B cell (primary cell): ENCODE data around the gene FMN2. TPM values are rescaled to one million over a fixed set of nuclear protein-coding genes. Genes with fewer than 3 reads are reported as not detected.

Experiments
- ATAC-seq: fragments of 200-7000 bp; cut with Tn5 transposase; one replicate; pipeline ENCODE4 v1.10.0; 2021; ENCODE audit warnings: low read depth, mild to moderate bottlenecking, moderate number of reproducible peaks, moderate library complexity
- CTCF ChIA-PET: fragments of 350-600 bp; sonication (Branson Sonifier 250); formaldehyde crosslinking; loops from one replicate; lab custom pipeline; 2021; ENCODE audit warnings: antibody characterized with exemption, inconsistent platforms; lab: Charles Lee
- POLR2A ChIA-PET: fragments of 350-600 bp; sonication (Branson Sonifier 250); formaldehyde crosslinking; loops from one replicate; lab custom pipeline; 2021; ENCODE audit warnings: antibody characterized with exemption; lab: Charles Lee
- DNase-seq: peaks from one replicate; pipeline ENCODE4 v3.0.0; 2013
- H2AFZ ChIP-seq: 2 replicates; pipeline ENCODE4 v1.6.1; 2012; ENCODE audit warnings: mild to moderate bottlenecking, low read depth, low read length; ENCODE audit not compliant: insufficient read depth, poor library complexity, severe bottlenecking
- H3K27ac ChIP-seq, 2 donors: 1 replicate in 1 of 2; 2 replicates in 1 of 2; pipeline ENCODE4 v1.5.1; 2012 to 2013; ENCODE audit warnings: low read length in 2 of 2, mild to moderate bottlenecking in 2 of 2, moderate library complexity in 1 of 2
- H3K27me3 ChIP-seq, 4 experiments: fragments of 200-600 bp in 1 of 4; sonication (generic) in 1 of 4; replicated peaks in 1 of 4; 1 replicate in 2 of 4; 2 replicates in 2 of 4; pipeline versions ENCODE4 v1.6.1 to v1.7.0; 2013 to 2016; ENCODE audit warnings: low read length in 3 of 4, mild to moderate bottlenecking in 2 of 4, mixed read lengths in 1 of 4, moderate library complexity in 1 of 4; ENCODE audit not compliant: insufficient read depth in 4 of 4, control insufficient read depth in 3 of 4; ENCODE audit errors: control extremely low read depth in 1 of 4
- H3K36me3 ChIP-seq, 2 experiments: replicated peaks in 1 of 2; 1 replicate in 1 of 2; 2 replicates in 1 of 2; pipeline versions ENCODE4 v1.6.1 to v1.7.1; 2013; ENCODE audit warnings: low read length in 1 of 2; ENCODE audit not compliant: insufficient read depth in 2 of 2, control insufficient read depth in 1 of 2; ENCODE audit errors: control extremely low read depth in 1 of 2, extremely low read depth in 1 of 2
- H3K4me1 ChIP-seq, 2 donors: fragments of 200-600 bp in 1 of 2; sonication (generic) in 1 of 2; 1 replicate in 1 of 2; 2 replicates in 1 of 2; pipeline versions ENCODE4 v1.5.1 to v1.6.1; 2013 to 2017; ENCODE audit warnings: low read length in 2 of 2; ENCODE audit not compliant: control insufficient read depth in 2 of 2, insufficient read depth in 2 of 2
- H3K4me2 ChIP-seq: replicated peaks from 2 replicates; pipeline ENCODE3; 2012; ENCODE audit warnings: mild to moderate bottlenecking, low read depth, low read length; ENCODE audit not compliant: poor library complexity, severe bottlenecking
- H3K4me3 ChIP-seq, 5 experiments: fragments of 200-600 bp in 1 of 5; sonication (generic) in 1 of 5; 1 replicate in 3 of 5; 2 replicates in 2 of 5; pipeline versions ENCODE4 v1.5.1 to v1.7.0; 2011 to 2016; ENCODE audit warnings: low read length in 4 of 5, mild to moderate bottlenecking in 4 of 5, low read depth in 2 of 5, control low read depth in 1 of 5, moderate library complexity in 1 of 5; ENCODE audit not compliant: insufficient read depth in 1 of 5; ENCODE audit errors: control extremely low read depth in 1 of 5, extremely low read depth in 1 of 5
- H3K79me2 ChIP-seq: fragments of 200-600 bp; sonication (generic); one replicate; pipeline ENCODE4 v1.6.0; 2016; ENCODE audit warnings: low read length; ENCODE audit not compliant: control insufficient read depth, insufficient read depth
- H3K9ac ChIP-seq: fragments of 200-600 bp; sonication (generic); 2 replicates; pipeline ENCODE4 v1.6.1; 2017; ENCODE audit warnings: mild to moderate bottlenecking, low read length, moderate library complexity
- H3K9me3 ChIP-seq, 3 donors: one replicate each; pipeline versions ENCODE4 v1.6.1 to v1.7.1; 2013; ENCODE audit warnings: low read length in 2 of 3; ENCODE audit not compliant: control insufficient read depth in 2 of 3, insufficient read depth in 1 of 3; ENCODE audit errors: control extremely low read depth in 1 of 3
- H4K20me1 ChIP-seq: 2 replicates; pipeline ENCODE4 v1.6.0; 2012; ENCODE audit warnings: mild to moderate bottlenecking, low read length; ENCODE audit not compliant: insufficient read depth, control insufficient read depth, poor library complexity, severe bottlenecking
- H3K27ac Mint-ChIP-seq: one replicate; pipeline ENCODE4 v1.8.0; 2021; ENCODE audit warnings: mixed read lengths
- H3K27me3 Mint-ChIP-seq: one replicate; pipeline ENCODE4 v1.8.0; 2021; ENCODE audit warnings: mixed read lengths
- H3K4me1 Mint-ChIP-seq: one replicate; pipeline ENCODE4 v1.8.0; 2021; ENCODE audit warnings: mixed read lengths
- H3K4me3 Mint-ChIP-seq: one replicate; pipeline ENCODE4 v1.8.0; 2021; ENCODE audit warnings: mixed read lengths
- H3K9me3 Mint-ChIP-seq: one replicate; pipeline ENCODE4 v1.8.0; 2022; ENCODE audit warnings: mixed read lengths; ENCODE audit not compliant: insufficient read depth
- EZH2 ChIP-seq: IDR thresholded peaks from 2 replicates; pipeline ENCODE4 v1.6.1; 2012; ENCODE audit warnings: borderline replicate concordance, low read depth, mild to moderate bottlenecking, moderate library complexity, low read length; ENCODE audit not compliant: insufficient read depth, poor library complexity, severe bottlenecking
- WGBS: methylation state at CpG from one replicate; pipeline ENCODE4 v1.1.5; 2013; ENCODE audit warnings: missing lambda C conversion rate; ENCODE audit not compliant: insufficient coverage; 5-methylcytosine and 5-hydroxymethylcytosine counted together
- intact Hi-C: fragments of 100-400 bp; cut with micrococcal nuclease; formaldehyde crosslinking; loops from one replicate; pipeline ENCODE4 v1.10.0; 2022
- polyA plus RNA-seq: library from polyadenylated mRNA; depleted of rRNA; stranded (reverse); fragments of >200 nt; gene quantifications from 2 replicates; pipeline ENCODE4 v1.2.3, GENCODE V29; 2012
- total RNA-seq, 2 donors: library from RNA; stranded (reverse); fragments of 120-200 nt in 1 of 2; gene quantifications; 1 replicate in 1 of 2; 2 replicates in 1 of 2; pipeline versions ENCODE4 v1.2.3 to v1.2.4, GENCODE V29; 2013 to 2022
- TF ChIP-seq, protein P1 (sequence below): fragments of 200-600 bp; IDR thresholded peaks from one replicate; pipeline ENCODE4 v1.8.0; 2022; ENCODE audit warnings: antibody characterized with exemption, mild to moderate bottlenecking

FMN2 gene
- total and polyA plus RNA-seq, 2 donors (not counting 1 experiment from before 2014, with no cell fraction given), result not detected

DNA sequence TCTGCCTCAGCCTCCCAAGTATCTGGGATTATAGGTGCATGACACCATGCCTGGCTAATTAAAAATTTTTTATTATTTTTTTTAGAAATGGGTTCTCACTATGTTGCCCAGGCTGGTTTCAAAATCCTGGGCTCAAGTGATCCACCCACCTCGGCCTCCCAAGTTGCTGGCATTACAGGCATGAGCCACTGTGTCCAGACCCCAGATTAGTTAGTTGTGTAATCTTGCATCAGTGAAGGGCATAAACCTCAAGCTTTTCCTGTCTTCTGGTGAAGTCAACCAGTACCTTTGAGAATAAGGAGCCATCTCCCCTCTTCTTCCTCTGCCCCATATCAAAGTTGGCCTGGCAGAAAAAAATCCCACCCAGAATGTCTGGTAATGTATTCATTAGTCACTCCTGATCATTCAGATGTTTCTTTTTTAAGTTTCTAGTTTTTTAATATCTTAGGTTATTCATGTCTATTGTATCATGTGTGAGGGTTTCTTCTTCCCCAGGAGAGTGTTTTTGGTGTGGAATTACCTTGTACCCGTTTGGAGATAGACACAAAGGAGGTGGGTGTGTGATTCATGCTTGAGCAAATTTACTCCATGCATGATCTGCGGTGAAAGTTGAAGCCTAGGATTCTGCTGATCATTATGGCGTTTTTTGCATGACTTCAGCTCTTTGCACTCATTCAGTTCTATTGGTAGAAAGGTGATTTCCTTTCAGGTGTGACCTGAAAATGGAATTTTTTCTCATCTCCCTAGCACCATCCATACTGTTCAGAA, 144.0 kb downstream of the FMN2 start:
- intact Hi-C loops, result no loop called here
- no peaks in the 10 kb centered on the region for H3K4me1 Mint-ChIP-seq
- CTCF ChIA-PET, result no interaction called here

DNA sequence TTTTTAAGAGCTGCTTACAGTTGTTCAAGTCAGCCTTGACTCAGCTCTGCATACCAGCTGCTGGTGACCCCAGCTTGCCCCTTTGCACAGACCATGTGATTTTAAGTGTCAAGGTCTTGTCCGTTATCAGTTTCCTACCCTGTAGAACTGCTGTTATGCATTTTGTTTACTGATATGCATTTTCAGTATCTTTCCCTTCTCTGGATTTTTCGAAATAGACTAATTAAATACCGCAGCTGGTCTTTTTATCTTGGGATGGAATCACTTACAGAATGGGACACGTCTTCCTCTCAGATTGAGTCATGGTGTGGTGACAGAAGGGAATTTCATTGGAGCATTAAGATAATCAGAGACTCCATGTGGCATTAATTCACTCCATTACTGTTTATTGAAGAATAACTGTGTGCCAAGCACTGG, 145.6 kb downstream of the FMN2 start:
- ChIA-PET CTCF (no interaction called here), POLR2A (no interaction called here)
- Histone ChIP-seq H3K9me3 (no peaks in the 10 kb centered on the region), H4K20me1 (no peaks in the 10 kb centered on the region), H3K36me3 (no peaks in the 10 kb centered on the region), H3K27ac (no peak overlapping the region), H3K9ac (no peak overlapping the region), H3K4me1 (no peaks in the 10 kb centered on the region), H3K79me2 (no peaks in the 10 kb centered on the region), H3K27me3 (no peaks in the 10 kb centered on the region), H3K4me2 (no peak overlapping the region), H3K4me3 (no peak overlapping the region), H2AFZ (no peak overlapping the region)
- intact Hi-C loops, result no loop called here
- no peak overlapping the region for H3K27ac Mint-ChIP-seq
- TF ChIP-seq EZH2, result no peak
- TF ChIP-seq, protein P1, sequence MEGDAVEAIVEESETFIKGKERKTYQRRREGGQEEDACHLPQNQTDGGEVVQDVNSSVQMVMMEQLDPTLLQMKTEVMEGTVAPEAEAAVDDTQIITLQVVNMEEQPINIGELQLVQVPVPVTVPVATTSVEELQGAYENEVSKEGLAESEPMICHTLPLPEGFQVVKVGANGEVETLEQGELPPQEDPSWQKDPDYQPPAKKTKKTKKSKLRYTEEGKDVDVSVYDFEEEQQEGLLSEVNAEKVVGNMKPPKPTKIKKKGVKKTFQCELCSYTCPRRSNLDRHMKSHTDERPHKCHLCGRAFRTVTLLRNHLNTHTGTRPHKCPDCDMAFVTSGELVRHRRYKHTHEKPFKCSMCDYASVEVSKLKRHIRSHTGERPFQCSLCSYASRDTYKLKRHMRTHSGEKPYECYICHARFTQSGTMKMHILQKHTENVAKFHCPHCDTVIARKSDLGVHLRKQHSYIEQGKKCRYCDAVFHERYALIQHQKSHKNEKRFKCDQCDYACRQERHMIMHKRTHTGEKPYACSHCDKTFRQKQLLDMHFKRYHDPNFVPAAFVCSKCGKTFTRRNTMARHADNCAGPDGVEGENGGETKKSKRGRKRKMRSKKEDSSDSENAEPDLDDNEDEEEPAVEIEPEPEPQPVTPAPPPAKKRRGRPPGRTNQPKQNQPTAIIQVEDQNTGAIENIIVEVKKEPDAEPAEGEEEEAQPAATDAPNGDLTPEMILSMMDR, result no peak
- H3K27me3 Mint-ChIP-seq, result no peaks in the 10 kb centered on the region
- H3K4me1 Mint-ChIP-seq, result no peaks in the 10 kb centered on the region
- DNase-seq (no peak), ATAC-seq (no peak)
- no peaks in the 10 kb centered on the region for H3K9me3 Mint-ChIP-seq
- no peak overlapping the region for H3K4me3 Mint-ChIP-seq
- 67% methylated on average over 1 of the region's 4 CpGs for WGBS

More for the DNA sequence above, 144.0 kb downstream of the FMN2 start:
- H3K9me3 Mint-ChIP-seq, result no peaks in the 10 kb centered on the region
- Histone ChIP-seq H3K79me2 (no peaks in the 10 kb centered on the region), H3K9ac (no peak overlapping the region), H3K27ac (no peak overlapping the region), H3K36me3 (no peaks in the 10 kb centered on the region), H4K20me1 (no peaks in the 10 kb centered on the region), H3K4me1 (no peaks in the 10 kb centered on the region), H3K27me3 (no peaks in the 10 kb centered on the region), H3K4me3 (no peak overlapping the region), H2AFZ (no peak overlapping the region), H3K4me2 (no peak overlapping the region), H3K9me3 (no peaks in the 10 kb centered on the region)
- no peak overlapping the region for H3K4me3 Mint-ChIP-seq
- H3K27me3 Mint-ChIP-seq, result no peaks in the 10 kb centered on the region
- no peak overlapping the region for H3K27ac Mint-ChIP-seq
- POLR2A ChIA-PET, result no interaction called here
- TF ChIP-seq, protein P1, result no peak
- TF ChIP-seq EZH2, result no peak
- ATAC-seq, result no peak
- no peak for DNase-seq
- 100% methylated on average over 2 of the region's 4 CpGs for WGBS
